MM.1S (cell line): ENCODE data around the gene ATOH8.

ENCODE experiments used
- DNase-seq: peaks from one replicate; pipeline ENCODE4 v3.0.0-alpha.2; 2015
- H2AFZ ChIP-seq: fragments of 300-600 bp; sonication (generic); 2 replicates; pipeline ENCODE4 v1.6.0; 2016; ENCODE audit warnings: antibody characterized with exemption, low read length
- H3F3A ChIP-seq: fragments of 300-600 bp; sonication (generic); 2 replicates; pipeline ENCODE4 v1.6.1; 2016; ENCODE audit warnings: mild to moderate bottlenecking, antibody characterized with exemption, low read length, moderate library complexity, mixed read lengths; ENCODE audit not compliant: insufficient read depth
- H3K27ac ChIP-seq: fragments of 300-600 bp; sonication (generic); 2 replicates; pipeline ENCODE4 v1.5.1; 2016; ENCODE audit warnings: mild to moderate bottlenecking, low read length
- H3K27me3 ChIP-seq: fragments of 300-600 bp; sonication (generic); replicated peaks from 2 replicates; pipeline ENCODE4 v1.6.0; 2016; ENCODE audit warnings: low read length; ENCODE audit not compliant: insufficient read depth
- H3K36me3 ChIP-seq: fragments of 300-600 bp; sonication (generic); replicated peaks from 2 replicates; pipeline ENCODE4 v1.6.1; 2016; ENCODE audit warnings: mild to moderate bottlenecking, low read length, mixed read lengths; ENCODE audit not compliant: insufficient read depth
- H3K4me1 ChIP-seq: fragments of 300-600 bp; sonication (generic); 2 replicates; pipeline ENCODE4 v1.6.1; 2016; ENCODE audit warnings: low read length, mixed read lengths
- H3K4me2 ChIP-seq: fragments of 300-600 bp; sonication (generic); 2 replicates; pipeline ENCODE4 v1.6.0; 2016; ENCODE audit warnings: low read depth, low read length
- H3K4me3 ChIP-seq: fragments of 300-600 bp; sonication (generic); 2 replicates; pipeline ENCODE4 v1.5.1; 2016; ENCODE audit warnings: low read length, mixed read lengths
- H3K79me2 ChIP-seq: fragments of 300-600 bp; sonication (generic); 2 replicates; pipeline ENCODE4 v1.6.1; 2016; ENCODE audit warnings: mixed run types, low read length, mixed read lengths
- H3K9ac ChIP-seq: fragments of 300-600 bp; sonication (generic); 2 replicates; pipeline ENCODE4 v1.6.1; 2016; ENCODE audit warnings: low read length, mixed read lengths
- H3K9me2 ChIP-seq: fragments of 300-600 bp; sonication (generic); replicated peaks from 2 replicates; pipeline ENCODE4 v1.6.1; 2016; ENCODE audit warnings: mild to moderate bottlenecking, low read length, mixed read lengths; ENCODE audit not compliant: insufficient read depth
- H3K9me3 ChIP-seq: fragments of 300-600 bp; sonication (generic); replicated peaks from 2 replicates; pipeline ENCODE4 v1.6.1; 2016; ENCODE audit warnings: mild to moderate bottlenecking, low read length, mixed read lengths; ENCODE audit not compliant: insufficient read depth
- H4K20me1 ChIP-seq: fragments of 300-600 bp; sonication (generic); 2 replicates; pipeline ENCODE4 v1.6.1; 2016; ENCODE audit warnings: mild to moderate bottlenecking, low read length, moderate library complexity, mixed read lengths; ENCODE audit not compliant: insufficient read depth
- CTCF ChIP-seq: fragments of 300-600 bp; sonication (generic); IDR thresholded peaks from 2 replicates; pipeline ENCODE4 v1.5.1; 2016; ENCODE audit warnings: antibody characterized with exemption, low read length, mixed read lengths
- EZH2 ChIP-seq: fragments of 300-600 bp; sonication (generic); optimal IDR thresholded peaks from 2 replicates; pipeline ENCODE3; 2017; ENCODE audit warnings: low read depth, mild to moderate bottlenecking, antibody characterized with exemption, low read length, mixed read lengths
- EZH2phosphoT487 ChIP-seq: fragments of 300-600 bp; sonication (generic); IDR thresholded peaks from 2 replicates; pipeline ENCODE4 v1.6.1; 2018; ENCODE audit warnings: antibody characterized with exemption, low read length

The ATOH8 gene

GRCh38 chr2:85733121-85733960, 20.4 kb upstream of the ATOH8 start:
- Histone ChIP-seq H3K4me3 (no peak overlapping the region), H3K9me2 (no peaks in the 10 kb centered on the region), H3K27ac (no peak overlapping the region), H3K4me1 (0 out of 2 replicates have a peak, but pooled peaks cover 4% of the 10 kb centered on the region), H3K4me2 (no peak overlapping the region), H4K20me1 (no peaks in the 10 kb centered on the region), H3K79me2 (no peaks in the 10 kb centered on the region), H3K9me3 (no peaks in the 10 kb centered on the region), H2AFZ (no peak overlapping the region), H3K9ac (no peak overlapping the region), H3K27me3 (no peaks in the 10 kb centered on the region), H3K36me3 (no peaks in the 10 kb centered on the region), H3F3A (no peaks in the 10 kb centered on the region)
- no peak for TF ChIP-seq EZH2phosphoT487
- no peak for TF ChIP-seq CTCF
- no peak for TF ChIP-seq EZH2
- DNase-seq = no peak

DNA sequence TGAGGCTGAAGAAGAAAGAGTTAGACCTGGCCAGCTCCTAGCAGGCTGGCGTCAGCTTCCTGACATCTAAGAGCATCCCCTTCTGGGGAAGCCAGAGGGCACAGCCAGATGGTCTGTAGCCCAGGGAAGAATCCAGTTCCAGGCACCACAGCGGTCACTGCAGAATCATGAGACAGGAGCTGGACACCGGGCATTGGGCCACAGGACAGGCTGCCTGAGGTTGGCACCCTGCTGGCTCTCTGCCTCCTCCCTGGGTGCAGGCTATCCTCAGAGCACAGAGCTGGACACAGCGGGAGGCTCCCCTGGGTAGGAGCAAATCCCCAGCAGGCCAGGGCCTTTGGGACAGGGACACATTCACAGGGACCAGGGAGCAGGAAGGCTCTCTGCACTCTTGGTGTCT, 19.8 kb upstream of the ATOH8 start:
- Histone ChIP-seq H3K4me3 (no peak overlapping the region), H3K79me2 (no peaks in the 10 kb centered on the region), H3K9me2 (no peaks in the 10 kb centered on the region), H3F3A (no peaks in the 10 kb centered on the region), H3K9me3 (no peaks in the 10 kb centered on the region), H3K27me3 (no peaks in the 10 kb centered on the region), H3K36me3 (no peaks in the 10 kb centered on the region), H3K9ac (no peak overlapping the region), H3K4me1 (no peaks in the 10 kb centered on the region), H4K20me1 (no peaks in the 10 kb centered on the region), H2AFZ (no peak overlapping the region), H3K4me2 (no peak overlapping the region), H3K27ac (no peak overlapping the region)
- no peak for TF ChIP-seq EZH2
- TF ChIP-seq EZH2phosphoT487 = no peak
- no peak for TF ChIP-seq CTCF
- DNase-seq = no peak

- DNase-seq = no peak
- Histone ChIP-seq H3F3A (no peaks in the 10 kb centered on the region), H3K27me3 (no peaks in the 10 kb centered on the region), H3K36me3 (no peaks in the 10 kb centered on the region), H3K4me3 (no peak overlapping the region), H3K9me3 (no peaks in the 10 kb centered on the region), H2AFZ (no peak overlapping the region), H3K4me2 (no peak overlapping the region), H3K27ac (no peak overlapping the region), H4K20me1 (no peaks in the 10 kb centered on the region), H3K9ac (no peak overlapping the region), H3K9me2 (no peaks in the 10 kb centered on the region), H3K79me2 (no peaks in the 10 kb centered on the region), H3K4me1 (no peaks in the 10 kb centered on the region)
- TF ChIP-seq EZH2 (no peak), EZH2phosphoT487 (no peak), CTCF (no peak)
Measured at GRCh38 chr2:85734942-85735608, 18.7 kb upstream of the ATOH8 start.
